Testis (tissue), 3 donors: Measurements from ENCODE around the gene ANKRD13C. TPM values are rescaled to one million over a fixed set of nuclear protein-coding genes. Genes with fewer than 3 reads are reported as not detected.

ENCODE experiments used
- DNase-seq: peaks from one replicate; pipeline ENCODE4 v3.0.0-alpha.2; 2019
- H3K27ac ChIP-seq, 2 donors: fragments of 200-600 bp; sonication (generic); one replicate each; pipeline ENCODE4 v1.5.1; 2019
- H3K27me3 ChIP-seq: fragments of 200-600 bp; sonication (generic); one replicate; pipeline ENCODE4 v1.5.1; 2019
- H3K36me3 ChIP-seq: fragments of 200-600 bp; sonication (generic); one replicate; pipeline ENCODE4 v1.5.1; 2017; ENCODE audit warnings: low read depth; ENCODE audit errors: missing control alignments
- H3K4me1 ChIP-seq: fragments of 200-600 bp; sonication (generic); one replicate; pipeline ENCODE4 v1.5.1; 2019
- H3K4me3 ChIP-seq, 2 donors: fragments of 200-600 bp; sonication (generic); one replicate each; pipeline ENCODE4 v1.5.1; 2017 to 2019
- H3K9me3 ChIP-seq: fragments of 200-600 bp; sonication (generic); one replicate; pipeline ENCODE4 v1.5.1; 2017
- CTCF ChIP-seq, 3 experiments: fragments of 450-650 bp in 2 of 3; fragments of 200-600 bp in 1 of 3; sonication (generic) in 1 of 3; IDR thresholded peaks; one replicate each; pipeline ENCODE4 v1.5.1; 2016 to 2019; ENCODE audit warnings: antibody characterized with exemption in 3 of 3, mild to moderate bottlenecking in 2 of 3, moderate library complexity in 1 of 3
- POLR2A ChIP-seq: fragments of 450-650 bp; IDR thresholded peaks from one replicate; pipeline ENCODE4 v1.6.1; 2017; ENCODE audit warnings: antibody characterized with exemption, mild to moderate bottlenecking, moderate library complexity
- WGBS, 2 donors: methylation state at CpG; one replicate each; pipeline ENCODE4 v1.1.5; 2018; 5-methylcytosine and 5-hydroxymethylcytosine counted together
- intact Hi-C: fragments of 100-400 bp; cut with DNase I; formaldehyde crosslinking; loops from one replicate; pipeline ENCODE4 v1.15.1; 2023; ENCODE audit warnings: low total_unique reads
- polyA plus RNA-seq: library from polyadenylated mRNA; stranded (reverse); fragments of 350-450 nt; fragmentation: Illumina TruSeq; extraction: RNeasy Lipid Tissue Mini Kit (QIAGEN cat#74804); gene quantifications from one replicate; pipeline ENCODE4 v1.2.3, GENCODE V29; 2014; ENCODE audit warnings: low read depth, low replicate concordance; ENCODE audit not compliant: insufficient read depth
- total RNA-seq, 2 donors: library from RNA; depleted of rRNA; stranded (reverse); fragments of >200 nt; gene quantifications; one replicate each; pipeline ENCODE4 v1.2.3, GENCODE V29; 2016

Gene ANKRD13C
- total and polyA plus RNA-seq, 3 donors from 2014 or later = 8.0 to 21.7 (median 18.7) TPM

GRCh38 chr1:70286453-70286852 is 68.1 kb downstream of the ANKRD13C start:
- no peak for DNase-seq
- H3K4me3 ChIP-seq = no peak overlapping the region
- no peak for TF ChIP-seq POLR2A
- TF ChIP-seq CTCF (IDR thresholded peaks at IDR 0.05) = no peak
- no peak overlapping the region for H3K27ac ChIP-seq
- WGBS, 2 donors = 90 to 94% methylated on average over 5 of the region's 5 CpGs
- H3K27me3 ChIP-seq = no peaks in the 10 kb centered on the region
- no peaks in the 10 kb centered on the region for H3K36me3 ChIP-seq
- intact Hi-C loops = no loop called here
- H3K4me1 ChIP-seq = no peaks in the 10 kb centered on the region
- no peaks in the 10 kb centered on the region for H3K9me3 ChIP-seq

GRCh38 chr1:70284366-70284765 is 70.2 kb downstream of the ANKRD13C start:
- no peak for TF ChIP-seq CTCF (IDR thresholded peaks at IDR 0.05)
- TF ChIP-seq POLR2A = no peak
- Histone ChIP-seq H3K9me3 (no peaks in the 10 kb centered on the region), H3K36me3 (no peaks in the 10 kb centered on the region), H3K4me1 (no peaks in the 10 kb centered on the region), H3K4me3 (no peak overlapping the region), H3K27me3 (no peaks in the 10 kb centered on the region), H3K27ac (no peak overlapping the region)
- no peak for DNase-seq
- WGBS, 2 donors = 90 to 91% methylated on average over 2 of the region's 2 CpGs
- intact Hi-C loops = no loop called here

GRCh38 chr1:70278710-70279109 is 75.8 kb downstream of the ANKRD13C start:
- intact Hi-C loops = no loop called here
- Histone ChIP-seq H3K4me3 (no peak overlapping the region), H3K27ac (no peak overlapping the region), H3K9me3 (no peaks in the 10 kb centered on the region), H3K36me3 (no peaks in the 10 kb centered on the region), H3K27me3 (no peaks in the 10 kb centered on the region), H3K4me1 (no peaks in the 10 kb centered on the region)
- 87 to 100% methylated on average over 1 of the region's 1 CpG for WGBS, 2 donors
- no peak for TF ChIP-seq CTCF (IDR thresholded peaks at IDR 0.05)
- TF ChIP-seq POLR2A = no peak
- no peak for DNase-seq

- WGBS, 2 donors = 95% methylated on average over 5 of the region's 5 CpGs
- intact Hi-C loops = no loop called here
- Histone ChIP-seq H3K27ac (no peak overlapping the region), H3K4me1 (no peaks in the 10 kb centered on the region), H3K36me3 (no peaks in the 10 kb centered on the region), H3K9me3 (no peaks in the 10 kb centered on the region), H3K4me3 (no peak overlapping the region), H3K27me3 (no peaks in the 10 kb centered on the region)
- no peak for TF ChIP-seq POLR2A
- TF ChIP-seq CTCF (IDR thresholded peaks at IDR 0.05) = no peak
- DNase-seq = no peak
These were observed 76.6 kb downstream of the ANKRD13C start for GRCh38 chr1:70277875-70278274.

- H3K27ac ChIP-seq = no peak overlapping the region
- DNase-seq = no peak
- no peaks in the 10 kb centered on the region for H3K27me3 ChIP-seq
- no peaks in the 10 kb centered on the region for H3K9me3 ChIP-seq
- no peak for TF ChIP-seq CTCF (IDR thresholded peaks at IDR 0.05)
- TF ChIP-seq POLR2A = no peak
- intact Hi-C loops = no loop called here
- H3K4me3 ChIP-seq = no peak overlapping the region
- no peaks in the 10 kb centered on the region for H3K36me3 ChIP-seq
- no peaks in the 10 kb centered on the region for H3K4me1 ChIP-seq
- WGBS, 2 donors = 77 to 88% methylated on average over 1 of the region's 1 CpG
These were observed 88.6 kb downstream of the ANKRD13C start for GRCh38 chr1:70265946-70266345.
